ENCODE results near the gene KLF5.

KLF5 gene

GRCh38 chr13:73063166-73063565, 4.4 kb downstream of the KLF5 start:
- TF ChIP-seq CTCF (conservative IDR thresholded peaks at IDR 0.05; ENCODE audit: control insufficient read depth, insufficient read depth, low read depth, low read length), result no peak
- DNase-seq (ENCODE audit: low read depth), result no peak
- H3K4me3 ChIP-seq (ENCODE audit: control insufficient read depth, low read depth, low read length), result no peak overlapping the region

- no peak for TF ChIP-seq CTCF (conservative IDR thresholded peaks at IDR 0.05; ENCODE audit: control insufficient read depth, insufficient read depth, low read depth, low read length)
- H3K4me3 ChIP-seq (ENCODE audit: control insufficient read depth, low read depth, low read length), result no peak overlapping the region
- no peak for DNase-seq (ENCODE audit: low read depth)
Observed at GRCh38 chr13:73065036-73065435, 6.2 kb downstream of the KLF5 start.

- H3K4me3 ChIP-seq (ENCODE audit: control insufficient read depth, low read depth, low read length), result no peak overlapping the region
- DNase-seq (ENCODE audit: low read depth), result no peak
Observed at GRCh38 chr13:73065665-73066340, 7.0 kb downstream of the KLF5 start.

GRCh38 chr13:73069206-73069805, 10.5 kb downstream of the KLF5 start:
- DNase-seq (ENCODE audit: low read depth), result no peak
- H3K4me3 ChIP-seq (ENCODE audit: control insufficient read depth, low read depth, low read length), result no peak overlapping the region
- TF ChIP-seq CTCF (conservative IDR thresholded peaks at IDR 0.05; ENCODE audit: control insufficient read depth, insufficient read depth, low read depth, low read length), result no peak

More at GRCh38 chr13:73065665-73066340, 7.0 kb downstream of the KLF5 start:
- TF ChIP-seq CTCF (conservative IDR thresholded peaks at IDR 0.05; ENCODE audit: control insufficient read depth, insufficient read depth, low read depth, low read length), result no peak

GRCh38 chr13:73070451-73071098, 11.8 kb downstream of the KLF5 start:
- no peak for TF ChIP-seq CTCF (conservative IDR thresholded peaks at IDR 0.05; ENCODE audit: control insufficient read depth, insufficient read depth, low read depth, low read length)
- no peak overlapping the region for H3K4me3 ChIP-seq (ENCODE audit: control insufficient read depth, low read depth, low read length)
- no peak for DNase-seq (ENCODE audit: low read depth)

GRCh38 chr13:73072239-73072900, 13.6 kb downstream of the KLF5 start:
- DNase-seq (ENCODE audit: low read depth), result no peak
- H3K4me3 ChIP-seq (ENCODE audit: control insufficient read depth, low read depth, low read length), result no peak overlapping the region
- TF ChIP-seq CTCF (conservative IDR thresholded peaks at IDR 0.05; ENCODE audit: control insufficient read depth, insufficient read depth, low read depth, low read length), result no peak

All from fibroblast of mammary gland (primary cell).